GM12878 (cell line): Measurements from ENCODE around the gene ARMC3. TPM values are rescaled to one million over a fixed set of nuclear protein-coding genes. Genes with fewer than 3 reads are reported as not detected.

ENCODE experiments used
- ATAC-seq: fragments of 200-7000 bp; cut with Tn5 transposase; 3 replicates; pipeline ENCODE4 v1.9.1; 2020; ENCODE audit warnings: mild to moderate bottlenecking, moderate library complexity
- BruUV-seq: library from RNA; stranded (reverse); fragments of 400-500 nt; replicated peaks from 2 replicates; lab custom pipeline; 2021; lab: Mats Ljungman, UMichigan
- CTCF ChIA-PET: fragments of 300-600 bp; sonication (Branson Sonifier 250); formaldehyde crosslinking; extraction: SDS; loops from one replicate; lab custom pipeline; 2021; ENCODE audit warnings: inconsistent platforms; lab: Yijun Ruan, JAX
- POLR2A ChIA-PET: fragments of 350-600 bp; formaldehyde crosslinking; extraction: SDS; loops from one replicate; lab custom pipeline; 2021; ENCODE audit warnings: inconsistent platforms; lab: Charles Lee
- RAD21 ChIA-PET: fragments of 300-600 bp; sonication (Branson Sonifier 250); formaldehyde crosslinking; loops from one replicate; lab custom pipeline; 2023; ENCODE audit warnings: antibody characterized with exemption; ENCODE audit not compliant: unreplicated experiment; lab: Charles Lee
- SMC1A ChIA-PET: fragments of 300-600 bp; sonication (Branson Sonifier 250); formaldehyde crosslinking; loops from one replicate; lab custom pipeline; 2023; ENCODE audit not compliant: unreplicated experiment, uncharacterized antibody; lab: Charles Lee
- DNase-seq: peaks from one replicate; pipeline ENCODE4 v3.0.0-alpha.2; 2011; ENCODE audit warnings: low read depth, low spot score
- FAIRE-seq: peaks from 3 replicates; lab custom pipeline; 2011; peaks lifted over from hg19 to GRCh38; lab: Jason Lieb, UNC
- H2AFZ ChIP-seq: 2 replicates; pipeline ENCODE4 v1.6.0; 2011; ENCODE audit warnings: low read depth, low read length, control low read depth; ENCODE audit not compliant: control insufficient read depth
- H3K27ac ChIP-seq: 2 replicates; pipeline ENCODE4 v1.5.1; 2011; ENCODE audit warnings: control low read depth; ENCODE audit not compliant: control insufficient read depth, insufficient read depth
- H3K27me3 ChIP-seq, 2 experiments: replicated peaks in 1 of 2; 2 replicates each; pipeline versions ENCODE4 v1.6.0 to v1.6.1; 2011; ENCODE audit warnings: low read length in 1 of 2; ENCODE audit not compliant: control insufficient read depth in 2 of 2, insufficient read depth in 2 of 2
- H3K36me3 ChIP-seq, 2 experiments: 2 replicates each; pipeline ENCODE4 v1.5.1; 2011; ENCODE audit warnings: low read length in 1 of 2; ENCODE audit not compliant: control insufficient read depth in 2 of 2, insufficient read depth in 2 of 2
- H3K4me1 ChIP-seq: 2 replicates; pipeline ENCODE4 v1.6.1; 2011; ENCODE audit warnings: mild to moderate bottlenecking, low read length, moderate library complexity, mixed read lengths; ENCODE audit not compliant: control insufficient read depth, insufficient read depth
- H3K4me2 ChIP-seq: 2 replicates; pipeline ENCODE4 v1.6.0; 2011; ENCODE audit warnings: control low read depth; ENCODE audit not compliant: control insufficient read depth, insufficient read depth
- H3K4me3 ChIP-seq: fragments of 200-600 bp; sonication (generic); 2 replicates; pipeline ENCODE4 v1.5.1; 2016
- H3K79me2 ChIP-seq: 2 replicates; pipeline ENCODE4 v1.6.0; 2011; ENCODE audit warnings: low read length; ENCODE audit not compliant: control insufficient read depth, insufficient read depth
- H3K9ac ChIP-seq: 2 replicates; pipeline ENCODE4 v1.8.0; 2011; ENCODE audit warnings: low read length, control low read depth, mixed read lengths; ENCODE audit not compliant: control insufficient read depth, insufficient read depth
- H3K9me3 ChIP-seq: replicated peaks from 3 replicates; pipeline ENCODE4 v1.5.1; 2011; ENCODE audit warnings: mild to moderate bottlenecking, low read length; ENCODE audit not compliant: control insufficient read depth, insufficient read depth
- H4K20me1 ChIP-seq: 2 replicates; pipeline ENCODE4 v1.6.0; 2011; ENCODE audit not compliant: control insufficient read depth, insufficient read depth
- BCL11A ChIP-seq: IDR thresholded peaks from 2 replicates; pipeline ENCODE4 v1.6.1; 2011; ENCODE audit warnings: low read depth, low read length
- BHLHE40 ChIP-seq, 2 experiments: fragments of 450-650 bp in 1 of 2; IDR thresholded peaks; 2 replicates each; pipeline ENCODE4 v1.6.1; 2011 to 2017; ENCODE audit warnings: low read depth in 2 of 2, borderline replicate concordance in 1 of 2, improper control_type of control experiment in 1 of 2, low read length in 1 of 2, mild to moderate bottlenecking in 1 of 2
- CREM ChIP-seq: IDR thresholded peaks from 2 replicates; pipeline ENCODE4 v1.6.1; 2014; ENCODE audit warnings: antibody characterized with exemption, low read depth
- ELK1 ChIP-seq: IDR thresholded peaks from 2 replicates; pipeline ENCODE4 v1.6.1; 2012; ENCODE audit warnings: low read depth, low read length, improper control_type of control experiment
- FOXK2 ChIP-seq: fragments of 450-650 bp; IDR thresholded peaks from 2 replicates; pipeline ENCODE4 v1.6.1; 2017; ENCODE audit warnings: mild to moderate bottlenecking, moderate library complexity
- HSF1 ChIP-seq: fragments of 150-350 bp; IDR thresholded peaks from 2 replicates; pipeline ENCODE4 v1.6.1; 2014; ENCODE audit warnings: mild to moderate bottlenecking, low read depth, low read length
- JUND ChIP-seq: IDR thresholded peaks from 2 replicates; pipeline ENCODE4 v1.6.1; 2012; ENCODE audit warnings: low read depth, mild to moderate bottlenecking, low read length, improper control_type of control experiment, moderate library complexity
- NKRF ChIP-seq: fragments of 450-650 bp; conservative IDR thresholded peaks from 2 replicates; pipeline ENCODE4 v1.6.1; 2017; ENCODE audit warnings: mild to moderate bottlenecking, moderate library complexity
- NR2F1 ChIP-seq: fragments of 450-650 bp; conservative IDR thresholded peaks from 2 replicates; pipeline ENCODE4 v1.6.1; 2017; ENCODE audit warnings: mild to moderate bottlenecking
- PAX8 ChIP-seq: fragments of 450-650 bp; IDR thresholded peaks from 2 replicates; pipeline ENCODE4 v1.6.1; 2017; ENCODE audit warnings: mild to moderate bottlenecking, moderate library complexity
- RELA ChIP-seq: fragments of 450-650 bp; IDR thresholded peaks from 2 replicates; pipeline ENCODE4 v1.8.0; 2014; ENCODE audit warnings: borderline replicate concordance; ENCODE audit not compliant: partially characterized antibody
- SKIL ChIP-seq: fragments of 450-650 bp; IDR thresholded peaks from 2 replicates; pipeline ENCODE4 v1.6.1; 2017; ENCODE audit warnings: mild to moderate bottlenecking, low read depth, inconsistent platforms; ENCODE audit not compliant: poor library complexity, severe bottlenecking
- SREBF1 ChIP-seq: IDR thresholded peaks from 2 replicates; pipeline ENCODE4 v1.6.1; 2012; ENCODE audit warnings: mild to moderate bottlenecking, low read length
- TBL1XR1 ChIP-seq: IDR thresholded peaks from 2 replicates; pipeline ENCODE4 v1.6.1; 2012; ENCODE audit warnings: low read depth, low read length, improper control_type of control experiment
- ZBTB33 ChIP-seq: fragments of 450-650 bp; IDR thresholded peaks from 2 replicates; pipeline ENCODE4 v1.6.1; 2017; ENCODE audit warnings: mild to moderate bottlenecking
- ZNF274 ChIP-seq: IDR thresholded peaks from one replicate; pipeline ENCODE4 v1.8.0; 2011; ENCODE audit not compliant: insufficient read length, insufficient read depth
- ZZZ3 ChIP-seq: IDR thresholded peaks from 2 replicates; pipeline ENCODE4 v1.6.1; 2011; ENCODE audit warnings: low read depth; ENCODE audit not compliant: control insufficient read depth, insufficient read length
- WGBS: methylation state at CpG from one replicate; pipeline ENCODE4 v1.1.6; 2016; ENCODE audit warnings: low lambda C conversion rate; ENCODE audit not compliant: insufficient replicate concordance, insufficient coverage; ENCODE audit errors: missing lambda C conversion rate; 5-methylcytosine and 5-hydroxymethylcytosine counted together
- in situ Hi-C: fragments of 300-500 bp; cut with MboI; formaldehyde crosslinking; loops from 9 replicates; pipeline ENCODE4 v1.14.3; 2018; ENCODE audit warnings: mixed read lengths
- intact Hi-C: fragments of 100-400 bp; cut with micrococcal nuclease; formaldehyde crosslinking; loops from one replicate; pipeline ENCODE4 v1.14.2; 2022; ENCODE audit not compliant: unreplicated experiment
- polyA plus RNA-seq, 11 experiments: library from polyadenylated mRNA; depleted of rRNA in 4 of 11; unstranded in 6 of 11; stranded (reverse) in 5 of 11; fragments of >200 nt; fragmentation: Nextera tagmentation in 4 of 11; fragmentation: Illumina TruSeq in 1 of 11; extraction: Ambion mirVana in 4 of 11; extraction: Trizol in 1 of 11; gene quantifications; 1 replicate in 1 of 11; 2 replicates in 10 of 11; pipeline versions ENCODE4 v1.2.1 to v1.2.3, GENCODE V29; 2011 to 2016; ENCODE audit warnings: inconsistent platforms in 2 of 11, missing spikeins in 2 of 11, low read depth in 1 of 11
- total RNA-seq, 4 experiments: library from RNA; depleted of rRNA in 3 of 4; stranded (reverse); fragments of >200 nt in 3 of 4; fragmentation: Illumina TruSeq in 1 of 4; extraction: Trizol in 1 of 4; gene quantifications; 2 replicates each; pipeline versions ENCODE4 v1.2.1 to v1.2.3, GENCODE V29; 2013 to 2021

ARMC3 gene
- total and polyA plus RNA-seq, 10 of the 15 experiments (the other 5 are each of a cell fraction or from before 2014, with no cell fraction given), result 0.01 to 0.06 TPM; not detected in 8

GRCh38 chr10:22959950-22960349, 32.1 kb downstream of the ARMC3 start:
- Histone ChIP-seq H4K20me1 (no peaks in the 10 kb centered on the region), H3K9ac (no peak overlapping the region), H3K4me2 (no peak overlapping the region), H2AFZ (no peak overlapping the region), H3K36me3 (no peaks in the 10 kb centered on the region), H3K27me3 (no peaks in the 10 kb centered on the region), H3K4me1 (no peaks in the 10 kb centered on the region), H3K4me3 (no peak overlapping the region), H3K9me3 (no peaks in the 10 kb centered on the region), H3K27ac (no peak overlapping the region), H3K79me2 (no peaks in the 10 kb centered on the region)
- DNase-seq, result no peak
- no TSS peak for BruUV-seq
- intact Hi-C loops (no loop called here), in situ Hi-C loops (no loop called here)
- 43% methylated on average over 3 of the region's 3 CpGs for WGBS
- RAD21 ChIA-PET, result no interaction called here
- CTCF ChIA-PET, result interaction anchor here (1.5 kb wide), 1 partner anchor 244 kb away, joined by 3 read pairs; no protein-coding TSS in a partner anchor
- ATAC-seq, result no peak
- POLR2A ChIA-PET, result no interaction called here
- FAIRE-seq, result no peak
- SMC1A ChIA-PET, result no interaction called here
- no peak for TF ChIP-seq JUND
- TF ChIP-seq BCL11A, result no peak
- no peak for TF ChIP-seq PAX8
- TF ChIP-seq ZNF274, result no peak
- no peak for TF ChIP-seq HSF1
- no peak for TF ChIP-seq ZZZ3
- no peak for TF ChIP-seq CREM
- no peak for TF ChIP-seq BHLHE40 (IDR thresholded peaks at IDR 0.05; ENCODE audit: borderline replicate concordance in 1 of 2, low read depth in 2 of 2, low read length in 1 of 2)
- TF ChIP-seq ELK1, result no peak
- TF ChIP-seq ZBTB33, result no peak
- no peak for TF ChIP-seq NR2F1
- no peak for TF ChIP-seq NKRF
- no peak for TF ChIP-seq FOXK2
- TF ChIP-seq TBL1XR1, result no peak
- TF ChIP-seq SREBF1, result no peak
- TF ChIP-seq RELA, result no peak
- no peak for TF ChIP-seq SKIL
